Measurements from ENCODE around the gene NUDT7. TPM values are rescaled to one million over a fixed set of nuclear protein-coding genes. Genes with fewer than 3 reads are reported as not detected.
A peak's percentile ranks its signal among the peaks of the same experiment; 100 is the strongest.

Gene NUDT7
- total RNA-seq: 46.0 TPM
- long read RNA-seq, transcript NUDT7-205 (5 exons, 899 nt): minor isoform, 9 of 31 reads
- long read RNA-seq, transcript NUDT7-202 (3 exons, 930 nt): major isoform, 12 of 31 reads
- long read RNA-seq, partial matches to known transcripts: 1 of 31 reads
- long read RNA-seq, other reads (novel, unspliced or antisense): 5 of 31 reads

GRCh38 chr16:77722309-77723107 is at the start of gene NUDT7:
NUDT7 (plus strand) TSS chr16:77722514; CDS start chr16:77722583, 69 bp downstream.
- intact Hi-C loops (cut with DNase I): loop anchor here (2.0 to 5.0 kb wide), 2 partner anchors 150 to 248 kb away; no protein-coding TSS in a partner anchor
- peak; percentile 100 for ATAC-seq
- peak; percentile 99 for DNase-seq (ENCODE audit: missing footprints)

- DNase-seq (ENCODE audit: missing footprints) (no peak), ATAC-seq (no peak)
- intact Hi-C loops (cut with DNase I): loop anchor here (1.0 to 5.0 kb wide), 3 partner anchors 296 to 422 kb away; partner anchors contain the start of gene WWOX
These were observed 47.4 kb upstream of the NUDT7 start for GRCh38 chr16:77674888-77675287.

GRCh38 chr16:77675464-77676324 is 46.6 kb upstream of the NUDT7 start:
- intact Hi-C loops (cut with DNase I): loop anchor here (1.0 to 5.0 kb wide), 3 partner anchors 296 to 422 kb away; partner anchors contain the start of gene WWOX
- ATAC-seq (peak; percentile 86), DNase-seq (ENCODE audit: missing footprints) (no peak)

GRCh38 chr16:77677129-77677528 is 45.2 kb upstream of the NUDT7 start:
- intact Hi-C loops (cut with DNase I): loop anchor here (5.0 kb wide), 1 partner anchor 420 kb away; the partner anchor contains the start of gene WWOX
- ATAC-seq (no peak), DNase-seq (ENCODE audit: missing footprints) (no peak)

- ATAC-seq (no peak), DNase-seq (ENCODE audit: missing footprints) (no peak)
- intact Hi-C loops (cut with DNase I): loop anchor here (5.0 kb wide), 1 partner anchor 418 kb away; the partner anchor contains the start of gene WWOX
These were observed 42.9 kb upstream of the NUDT7 start for GRCh38 chr16:77679391-77679790.

- ATAC-seq: no peak
- intact Hi-C loops (cut with DNase I): loop anchor here (5.0 kb wide), 1 partner anchor 417 kb away; the partner anchor contains the start of gene WWOX
- DNase-seq (ENCODE audit: missing footprints): no peak
These were observed 42.4 kb upstream of the NUDT7 start for GRCh38 chr16:77679901-77680300.

- DNase-seq (ENCODE audit: missing footprints): no peak
- intact Hi-C loops (cut with DNase I): no loop called here
These were observed 41.8 kb upstream of the NUDT7 start for GRCh38 chr16:77680496-77680895.

GRCh38 chr16:77682586-77682985 is 39.7 kb upstream of the NUDT7 start:
- ATAC-seq: no peak
- intact Hi-C loops (cut with DNase I): no loop called here

More at GRCh38 chr16:77680496-77680895, 41.8 kb upstream of the NUDT7 start:
- no peak for ATAC-seq

GRCh38 chr16:77683397-77684180 is 38.7 kb upstream of the NUDT7 start:
- DNase-seq (ENCODE audit: missing footprints) (no peak), ATAC-seq (no peak)
- intact Hi-C loops (cut with DNase I): no loop called here

More at GRCh38 chr16:77682586-77682985, 39.7 kb upstream of the NUDT7 start:
- DNase-seq (ENCODE audit: missing footprints): no peak

GRCh38 chr16:77684181-77684526 is 38.2 kb upstream of the NUDT7 start:
- intact Hi-C loops (cut with DNase I): no loop called here
- no peak for ATAC-seq
- DNase-seq (ENCODE audit: missing footprints): no peak

GRCh38 chr16:77686385-77686784 is 35.9 kb upstream of the NUDT7 start:
- intact Hi-C loops (cut with DNase I): no loop called here
- DNase-seq (ENCODE audit: missing footprints) (no peak), ATAC-seq (no peak)

GRCh38 chr16:77689971-77690370 is 32.3 kb upstream of the NUDT7 start:
- no peak for ATAC-seq
- DNase-seq (ENCODE audit: missing footprints): no peak
- intact Hi-C loops (cut with DNase I): no loop called here

- intact Hi-C loops (cut with DNase I): no loop called here
- ATAC-seq (no peak), DNase-seq (ENCODE audit: missing footprints) (no peak)
These were observed 31.9 kb upstream of the NUDT7 start for GRCh38 chr16:77690416-77690815.

- DNase-seq (ENCODE audit: missing footprints) (no peak), ATAC-seq (no peak)
- intact Hi-C loops (cut with DNase I): no loop called here
These were observed 29.7 kb upstream of the NUDT7 start for GRCh38 chr16:77692612-77693011.

- no peak for DNase-seq (ENCODE audit: missing footprints)
- intact Hi-C loops (cut with DNase I): no loop called here
- no peak for ATAC-seq
These were observed 26.2 kb upstream of the NUDT7 start for GRCh38 chr16:77696149-77696548.

- intact Hi-C loops (cut with DNase I): no loop called here
- ATAC-seq: no peak
- no peak for DNase-seq (ENCODE audit: missing footprints)
These were observed 21.5 kb upstream of the NUDT7 start for GRCh38 chr16:77700846-77701245.

- DNase-seq (ENCODE audit: missing footprints) (no peak), ATAC-seq (no peak)
- intact Hi-C loops (cut with DNase I): no loop called here
These were observed 17.0 kb upstream of the NUDT7 start for GRCh38 chr16:77705351-77705750.

- intact Hi-C loops (cut with DNase I): no loop called here
- DNase-seq (ENCODE audit: missing footprints) (no peak), ATAC-seq (no peak)
These were observed 11.1 kb upstream of the NUDT7 start for GRCh38 chr16:77711179-77711578.

Measured in Right ventricle myocardium inferior (tissue), 1 donor.